ENCODE measurements around the gene TNFAIP1. TPM values are rescaled to one million over a fixed set of nuclear protein-coding genes. Genes with fewer than 3 reads are reported as not detected.
"Not testable (repeated sequence)": the region's sequence is repeated elsewhere in the genome, so short reads cannot be mapped to it uniquely, and the experiment has no call there.

TNFAIP1 gene
- total and polyA plus RNA-seq, 8 donors: 11.5 to 56.8 (median 25.3) TPM

DNA sequence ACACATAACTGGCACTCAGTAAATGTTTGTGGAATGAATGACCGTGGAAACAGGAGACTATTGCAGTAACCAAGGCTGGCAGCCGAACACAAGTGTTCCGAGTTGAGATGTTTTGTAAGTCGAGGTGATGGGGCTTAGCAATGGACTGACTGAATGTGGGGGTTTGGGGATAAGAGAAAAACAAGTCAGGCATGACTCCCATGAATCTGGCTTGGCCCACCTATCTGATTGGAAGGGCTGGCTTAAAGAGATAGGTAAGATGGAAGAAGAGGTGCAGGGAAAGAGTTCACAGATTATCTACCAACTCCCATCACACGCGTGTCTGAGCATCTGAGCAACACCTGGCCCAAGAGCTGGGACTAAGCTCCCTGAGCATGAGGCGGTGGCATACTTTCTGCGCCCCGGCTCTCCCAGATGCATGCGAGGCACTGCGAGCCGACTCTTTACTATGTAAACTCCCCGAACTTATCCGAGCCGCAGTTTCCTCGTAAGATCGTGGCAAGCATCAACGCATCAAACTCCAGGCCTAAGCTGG, 828 bp upstream of the TNFAIP1 start:
- DNase-seq (no peak), ATAC-seq (peak in 1 of 4 donors; percentile 1), FAIRE-seq (no peak)
- H3K4me1 ChIP-seq: peaks cover 12 to 45% (median 35%) of the 10 kb centered on the region in 3 donors
- TF ChIP-seq, protein P1, sequence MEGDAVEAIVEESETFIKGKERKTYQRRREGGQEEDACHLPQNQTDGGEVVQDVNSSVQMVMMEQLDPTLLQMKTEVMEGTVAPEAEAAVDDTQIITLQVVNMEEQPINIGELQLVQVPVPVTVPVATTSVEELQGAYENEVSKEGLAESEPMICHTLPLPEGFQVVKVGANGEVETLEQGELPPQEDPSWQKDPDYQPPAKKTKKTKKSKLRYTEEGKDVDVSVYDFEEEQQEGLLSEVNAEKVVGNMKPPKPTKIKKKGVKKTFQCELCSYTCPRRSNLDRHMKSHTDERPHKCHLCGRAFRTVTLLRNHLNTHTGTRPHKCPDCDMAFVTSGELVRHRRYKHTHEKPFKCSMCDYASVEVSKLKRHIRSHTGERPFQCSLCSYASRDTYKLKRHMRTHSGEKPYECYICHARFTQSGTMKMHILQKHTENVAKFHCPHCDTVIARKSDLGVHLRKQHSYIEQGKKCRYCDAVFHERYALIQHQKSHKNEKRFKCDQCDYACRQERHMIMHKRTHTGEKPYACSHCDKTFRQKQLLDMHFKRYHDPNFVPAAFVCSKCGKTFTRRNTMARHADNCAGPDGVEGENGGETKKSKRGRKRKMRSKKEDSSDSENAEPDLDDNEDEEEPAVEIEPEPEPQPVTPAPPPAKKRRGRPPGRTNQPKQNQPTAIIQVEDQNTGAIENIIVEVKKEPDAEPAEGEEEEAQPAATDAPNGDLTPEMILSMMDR (IDR thresholded peaks at IDR 0.05): no peak
- peak overlapping the region; percentile 82 to 98 (median 92) for H3K27ac ChIP-seq
- H3K9me3 ChIP-seq: no peaks in the 10 kb centered on the region
- H3K27me3 ChIP-seq: no peaks in the 10 kb centered on the region
- WGBS, 2 donors: 2 to 5% methylated on average over 18 of the region's 18 CpGs
- H3K36me3 ChIP-seq: peaks cover 0 to 4% (median 0%) of the 10 kb centered on the region in 3 donors
- intact Hi-C loops (cut with DNase I): no loop called here
- H3K4me3 ChIP-seq: peak overlapping the region; percentile 63 to 94 (median 84)

DNA sequence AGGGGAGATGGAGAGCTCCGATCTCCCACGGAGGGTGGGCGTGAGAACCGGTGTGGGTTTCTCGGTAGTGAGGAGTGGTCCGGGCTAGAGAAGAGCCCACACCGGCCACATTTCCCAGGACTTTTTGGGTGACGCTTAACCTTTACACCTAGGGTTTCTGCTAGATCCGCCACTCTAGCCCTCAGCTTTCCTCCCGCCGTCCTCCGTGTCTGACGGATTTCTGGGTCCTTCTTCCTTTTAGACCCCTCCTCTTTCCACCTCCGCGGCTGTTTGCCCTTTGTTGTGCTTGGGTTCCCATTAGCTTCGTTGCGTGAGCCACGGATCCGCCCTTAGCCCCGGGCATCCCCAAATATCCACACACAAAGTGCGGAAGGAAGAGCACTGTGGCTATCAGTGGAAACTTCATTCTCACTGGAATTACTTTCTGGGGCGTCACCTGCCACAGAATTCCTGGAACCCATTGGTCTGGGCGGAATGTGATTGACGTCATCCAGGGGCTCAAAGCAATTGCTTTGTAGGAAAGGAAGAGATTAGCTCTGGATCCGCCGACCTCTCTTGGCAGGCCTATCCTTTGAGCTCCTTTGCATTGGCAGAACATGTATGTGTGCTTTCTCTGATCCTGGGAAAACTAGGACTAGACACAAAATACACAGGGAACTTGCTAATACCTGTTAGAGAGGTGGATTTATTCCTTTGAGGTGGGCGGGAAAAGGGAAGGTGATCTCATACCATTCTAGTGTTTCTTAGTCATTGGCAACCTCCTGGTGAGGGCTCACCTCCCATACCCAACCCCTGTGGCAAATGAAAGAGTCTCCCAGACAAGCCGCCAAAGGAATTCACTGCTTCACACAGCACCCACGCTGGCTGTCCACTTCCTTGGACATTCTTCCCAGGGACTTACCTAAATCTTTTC, 654 bp downstream of the TNFAIP1 start:
- DNase-seq: peak in 4 of 6 donors; percentile 75 to 82 (median 78)
- peaks cover 3 to 18% (median 7%) of the 10 kb centered on the region in 3 donors for H3K36me3 ChIP-seq
- peak; percentile 44 to 63 (median 52) for ATAC-seq
- 2% methylated on average over 29 of the region's 29 CpGs for WGBS, 2 donors
- H3K9me3 ChIP-seq: no peaks in the 10 kb centered on the region
- no peaks in the 10 kb centered on the region for H3K27me3 ChIP-seq
- intact Hi-C loops (cut with DNase I): no loop called here
- H3K27ac ChIP-seq: peak overlapping the region; percentile 86 to 98 (median 97)
- peak overlapping the region; percentile 63 to 94 (median 88) for H3K4me3 ChIP-seq
- TF ChIP-seq, protein P1 (IDR thresholded peaks at IDR 0.05): no peak
- FAIRE-seq: no peak
- H3K4me1 ChIP-seq: peaks cover 12 to 45% (median 35%) of the 10 kb centered on the region in 3 donors

DNA sequence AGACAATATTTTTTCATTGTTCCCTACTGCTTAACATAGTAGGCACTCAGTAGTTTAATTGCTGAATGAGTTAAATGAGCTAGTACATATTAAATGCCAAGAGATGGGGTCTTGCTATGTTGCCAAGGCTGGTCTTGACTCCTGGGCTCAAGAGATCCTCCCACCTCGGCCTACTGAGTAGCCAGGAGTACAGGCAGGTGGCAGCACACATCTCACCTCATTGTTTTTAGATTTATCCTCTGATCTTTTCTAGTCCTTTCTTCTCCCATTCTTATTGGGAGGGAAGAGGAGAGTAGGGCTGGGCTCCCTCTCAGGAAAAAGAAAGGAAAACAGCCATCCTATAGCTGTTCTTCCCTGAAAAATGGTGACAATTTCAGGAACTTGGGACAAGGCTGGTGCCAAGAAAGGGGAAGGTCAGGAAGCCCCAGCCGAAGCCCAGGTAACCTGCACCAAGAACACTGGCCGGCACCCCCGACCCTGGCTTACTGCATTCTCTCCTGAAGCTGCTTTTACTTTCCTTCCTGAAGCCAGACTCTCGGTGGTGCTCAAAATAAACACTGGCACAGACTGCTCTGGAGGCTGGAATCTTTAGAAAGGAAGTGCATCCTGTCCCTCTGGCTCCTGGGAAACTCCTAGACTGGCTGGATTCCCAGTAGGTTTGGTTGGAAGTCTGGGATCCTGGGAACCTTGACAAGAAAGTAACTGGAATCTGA, 2.7 kb downstream of the TNFAIP1 start:
- H3K36me3 ChIP-seq: peaks cover 7 to 34% (median 19%) of the 10 kb centered on the region in 3 donors
- ATAC-seq: no peak
- peak overlapping the region in 2 of 4 donors; percentile 4 to 30 for H3K27ac ChIP-seq
- no peaks in the 10 kb centered on the region for H3K27me3 ChIP-seq
- H3K4me1 ChIP-seq: peaks cover 12 to 32% (median 31%) of the 10 kb centered on the region in 3 donors
- no peak for DNase-seq
- intact Hi-C loops (cut with DNase I): no loop called here
- no peak for FAIRE-seq
- no peak overlapping the region for H3K4me3 ChIP-seq
- WGBS, 2 donors: 54 to 61% methylated on average over 5 of the region's 5 CpGs
- TF ChIP-seq, protein P1 (IDR thresholded peaks at IDR 0.05): no peak
- H3K9me3 ChIP-seq: no peaks in the 10 kb centered on the region

DNA sequence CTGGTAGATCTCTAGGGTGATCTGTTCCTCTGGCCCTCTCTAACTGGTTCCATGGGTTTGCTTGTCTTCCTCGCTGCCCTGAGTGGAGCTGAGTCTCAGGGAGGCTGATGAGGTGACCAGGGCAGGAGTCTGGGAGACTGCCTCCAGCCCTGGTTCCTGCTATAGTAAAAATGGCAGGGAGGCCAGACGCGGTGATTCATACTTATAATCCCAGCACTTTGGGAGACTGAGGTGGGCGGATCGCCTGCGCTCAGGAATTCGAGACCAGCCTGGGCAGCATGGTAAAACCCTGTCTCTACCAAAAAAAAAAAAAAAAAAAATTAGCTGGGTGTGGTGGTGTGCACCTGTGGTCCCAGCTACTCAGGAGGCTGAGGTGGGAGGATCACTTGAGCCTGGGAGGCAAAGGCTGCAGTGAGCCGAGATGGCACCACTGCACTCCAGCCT, 3.2 kb downstream of the TNFAIP1 start:
- Histone ChIP-seq H3K27ac (peak overlapping the region in 2 of 4 donors; percentile 4 to 30), H3K36me3 (peaks cover 7 to 40% (median 19%) of the 10 kb centered on the region in 3 donors), H3K4me1 (peaks cover 12 to 30% (median 25%) of the 10 kb centered on the region in 3 donors)
- H3K27me3 ChIP-seq; H3K4me3 ChIP-seq; FAIRE-seq; DNase-seq; H3K9me3 ChIP-seq; ATAC-seq; intact Hi-C loops (cut with DNase I): not testable (repeated sequence)
- 90 to 91% methylated on average over 8 of the region's 8 CpGs for WGBS, 2 donors

DNA sequence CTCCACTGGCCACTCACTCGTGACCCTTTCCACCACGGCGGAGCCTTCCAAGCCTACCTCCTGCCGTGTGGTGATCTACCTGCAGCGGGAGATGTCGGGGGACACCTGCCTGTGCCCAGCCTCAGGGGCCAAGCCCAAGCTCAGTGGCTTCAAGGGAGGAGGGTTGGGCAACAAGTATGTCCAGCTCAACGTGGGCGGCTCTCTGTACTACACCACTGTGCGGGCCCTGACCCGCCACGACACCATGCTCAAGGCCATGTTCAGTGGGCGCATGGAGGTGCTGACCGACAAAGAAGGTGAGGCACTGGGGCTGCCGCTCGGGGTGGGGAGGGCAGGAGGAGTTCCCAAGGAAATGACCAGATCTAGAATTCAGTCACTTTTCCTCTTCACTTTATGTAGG, 3.9 kb downstream of the TNFAIP1 start:
- Histone ChIP-seq H3K27ac (no peak overlapping the region), H3K4me3 (no peak overlapping the region), H3K9me3 (no peaks in the 10 kb centered on the region), H3K27me3 (no peaks in the 10 kb centered on the region), H3K36me3 (peaks cover 8 to 47% (median 19%) of the 10 kb centered on the region in 3 donors), H3K4me1 (peaks cover 12 to 23% (median 20%) of the 10 kb centered on the region in 3 donors)
- FAIRE-seq (no peak), ATAC-seq (no peak), DNase-seq (no peak)
- 84 to 88% methylated on average over 15 of the region's 15 CpGs for WGBS, 2 donors
- intact Hi-C loops (cut with DNase I): no loop called here
- TF ChIP-seq, protein P1 (IDR thresholded peaks at IDR 0.05): no peak
